Measurements from ENCODE around the gene FAM131A. TPM values are rescaled to one million over a fixed set of nuclear protein-coding genes. Genes with fewer than 3 reads are reported as not detected.

The FAM131A gene
- total and polyA plus RNA-seq, 9 of the 15 experiments (the other 6 are each of a cell fraction or from before 2014, with no cell fraction given), result 0.48 to 11.1 (median 4.3) TPM

DNA sequence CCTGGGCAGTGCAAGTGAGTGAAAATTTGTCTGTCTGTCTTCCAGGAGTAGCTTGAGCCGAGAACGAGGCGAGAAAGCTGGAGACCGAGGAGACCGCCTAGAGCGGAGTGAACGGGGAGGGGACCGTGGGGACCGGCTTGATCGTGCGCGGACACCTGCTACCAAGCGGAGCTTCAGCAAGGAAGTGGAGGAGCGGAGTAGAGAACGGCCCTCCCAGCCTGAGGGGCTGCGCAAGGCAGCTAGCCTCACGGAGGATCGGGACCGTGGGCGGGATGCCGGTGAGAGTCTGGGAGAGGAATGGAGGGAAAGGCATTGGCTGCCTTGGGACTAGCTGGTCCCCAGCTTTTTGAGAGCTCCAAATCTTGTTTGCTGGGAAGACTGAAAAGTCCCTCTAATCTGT, 10.2 kb upstream of the FAM131A start:
- Histone ChIP-seq H2AFZ (ENCODE audit: low read depth, low read length) (no peak overlapping the region), H3K9ac (ENCODE audit: insufficient read depth in 1 of 2, low read depth in 2 of 2, low read length in 2 of 2) (0 out of 4 replicates have a peak overlapping the region, but pooled peaks of 1 of the 2 experiments have one; percentile 19), H3K27ac (ENCODE audit: extremely low read depth, low read depth, low read length) (no peak overlapping the region), H3K4me2 (ENCODE audit: insufficient read depth, low read length) (no peak overlapping the region), H3K4me3 (no peak overlapping the region), H3K4me1 (replicated peaks in 1 of 2; ENCODE audit: control insufficient read depth in 2 of 2, insufficient read depth in 2 of 2, low read length in 2 of 2) (peaks cover 3 to 6% of the 10 kb centered on the region in 2 experiments; a peak in 4 of 5 replicates), H3K27me3 (ENCODE audit: control insufficient read depth in 2 of 2, insufficient read depth in 2 of 2, low read length in 2 of 2) (no peaks in the 10 kb centered on the region), H3K79me2 (ENCODE audit: control insufficient read depth, insufficient read depth, low read length) (peaks cover 36% of the 10 kb centered on the region; the same call in 2 of the 3 replicates), H3K9me1 (ENCODE audit: control insufficient read depth, insufficient read depth, low read length) (no peaks in the 10 kb centered on the region), H3K9me3 (replicated peaks; ENCODE audit: control insufficient read depth, insufficient read depth, low read depth, low read length) (no peaks in the 10 kb centered on the region), H4K20me1 (replicated peaks; ENCODE audit: control insufficient read depth, insufficient read depth, low read length) (peaks cover 14% of the 10 kb centered on the region), H3K36me3 (ENCODE audit: control insufficient read depth, insufficient read depth, low read length) (peaks cover 98% of the 10 kb centered on the region)
- TSS peak; percentile 4 for BruUV-seq (replicated peaks)
- ATAC-seq (no peak), FAIRE-seq (no peak), DNase-seq (ENCODE audit: extremely low read depth in 1 of 4, low spot score in 3 of 4) (peak in 1 of 4 experiments; percentile 17)
- TF ChIP-seq POLR2AphosphoS5 (IDR thresholded peaks at IDR 0.05; ENCODE audit: control insufficient read depth, insufficient read depth, low read depth, low read length) (peak; percentile 11; the same call in 1 of the 2 replicates), POLR2G (IDR thresholded peaks at IDR 0.05; ENCODE audit: low read depth, low read length) (peak; percentile 55), TAL1 (IDR thresholded peaks at IDR 0.05) (no peak), TCF15 (CRISPR knock-in tag; IDR thresholded peaks at IDR 0.05) (no peak), E2F3 (CRISPR knock-in tag; IDR thresholded peaks at IDR 0.05) (no peak), DNMT1 (IDR thresholded peaks at IDR 0.05) (no peak), KLF1 (tag; IDR thresholded peaks at IDR 0.05) (no peak), RBM22 (IDR thresholded peaks at IDR 0.05; ENCODE audit: low read depth, low read length, poor library complexity, severe bottlenecking) (peak; percentile 28), GTF3C2 (IDR thresholded peaks at IDR 0.05; ENCODE audit: borderline replicate concordance, extremely low read depth, insufficient read length) (no peak), ZNF830 (CRISPR knock-in tag; IDR thresholded peaks at IDR 0.05) (no peak), AFF1 (IDR thresholded peaks at IDR 0.05; ENCODE audit: low read depth in 1 of 2, partially characterized antibody in 2 of 2) (no peak), ZNF140 (CRISPR knock-in tag; IDR thresholded peaks at IDR 0.05) (no peak), LARP7 (IDR thresholded peaks at IDR 0.05) (no peak)
- TF ChIP-seq, protein P1, sequence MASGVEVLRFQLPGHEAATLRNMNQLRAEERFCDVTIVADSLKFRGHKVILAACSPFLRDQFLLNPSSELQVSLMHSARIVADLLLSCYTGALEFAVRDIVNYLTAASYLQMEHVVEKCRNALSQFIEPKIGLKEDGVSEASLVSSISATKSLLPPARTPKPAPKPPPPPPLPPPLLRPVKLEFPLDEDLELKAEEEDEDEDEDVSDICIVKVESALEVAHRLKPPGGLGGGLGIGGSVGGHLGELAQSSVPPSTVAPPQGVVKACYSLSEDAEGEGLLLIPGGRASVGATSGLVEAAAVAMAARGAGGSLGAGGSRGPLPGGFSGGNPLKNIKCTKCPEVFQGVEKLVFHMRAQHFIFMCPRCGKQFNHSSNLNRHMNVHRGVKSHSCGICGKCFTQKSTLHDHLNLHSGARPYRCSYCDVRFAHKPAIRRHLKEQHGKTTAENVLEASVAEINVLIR (CRISPR knock-in tag; IDR thresholded peaks at IDR 0.05), result no peak
- ChIA-PET CTCF (ENCODE audit: low intra/inter-chr PET ratio) (no interaction called here), POLR2A (interaction anchor here (0.6 to 2.8 kb wide), 5 partner anchors 8 to 11 kb away, joined by 3 to 24 read pairs (median 4); partner anchors contain the start of gene FAM131A)
- WGBS (ENCODE audit: insufficient coverage, low coverage, missing lambda C conversion rate), result 98% methylated on average over 14 of the region's 21 CpGs
- intact Hi-C loops (cut with micrococcal nuclease), result no loop called here
- in situ Hi-C loops (cut with MboI), result no loop called here
